Measurements from ENCODE around the gene ARMH2.

DNA sequence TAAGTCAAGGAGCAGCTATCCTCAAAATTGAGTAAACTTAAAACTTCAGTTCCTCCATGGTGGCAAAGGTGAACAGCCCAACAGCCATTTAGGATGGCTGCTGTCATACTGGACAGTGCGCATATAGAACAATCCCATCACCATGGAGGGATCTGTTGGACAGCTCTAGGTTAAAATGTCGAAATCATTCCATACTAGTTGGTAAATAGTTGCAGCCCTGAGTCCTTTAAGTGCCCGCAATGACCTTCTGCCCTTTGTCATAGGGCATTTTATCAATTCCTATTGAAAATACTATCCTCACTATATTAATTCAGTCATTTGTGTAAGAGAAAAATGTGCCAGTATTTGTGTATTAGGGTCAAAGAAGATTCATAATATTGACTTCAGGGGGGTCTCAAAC is 8.9 kb upstream of the ARMH2 start:
- no peak for TF ChIP-seq EZH2phosphoT487 (IDR thresholded peaks at IDR 0.05; ENCODE audit: insufficient read depth, low read depth)
- no peak for TF ChIP-seq EZH2 (IDR thresholded peaks at IDR 0.05; ENCODE audit: insufficient read depth, poor library complexity, severe bottlenecking)

Measured in GM23248 (cell line).